Stimulated activated naive CD8-positive, alpha-beta T cell treated with anti-CD3 and anti-CD28 coated beads, Interleukin-15, amount 100 ng/mL, for 72 hours (primary cell): Measurements from ENCODE around the gene CACUL1.
"Not testable (repeated sequence)": the region's sequence is repeated elsewhere in the genome, so short reads cannot be mapped to it uniquely, and the experiment has no call there.

Experiments
- ATAC-seq: fragments of 150-1000 bp; cut with Tn5 transposase; 2 replicates; pipeline ENCODE4 v1.10.0; 2021; ENCODE audit warnings: mild to moderate bottlenecking, moderate library complexity
- DNase-seq, 2 donors: peaks; one replicate each; pipeline ENCODE4 v3.0.0; 2021 to 2022
- H3K27ac Mint-ChIP-seq, 2 donors: one replicate each; pipeline ENCODE4 v1.8.0; 2022; ENCODE audit warnings: mild to moderate bottlenecking in 2 of 2, mixed read lengths in 2 of 2, moderate library complexity in 2 of 2
- H3K27me3 Mint-ChIP-seq: one replicate; pipeline ENCODE4 v1.8.0; 2022; ENCODE audit warnings: mixed read lengths
- H3K4me1 Mint-ChIP-seq: one replicate; pipeline ENCODE4 v1.8.0; 2022; ENCODE audit warnings: mild to moderate bottlenecking, mixed read lengths
- H3K4me3 Mint-ChIP-seq, 2 donors: one replicate each; pipeline ENCODE4 v1.8.0; 2022; ENCODE audit warnings: mild to moderate bottlenecking in 2 of 2, mixed read lengths in 2 of 2, moderate library complexity in 1 of 2
- H3K9me3 Mint-ChIP-seq, 2 donors: one replicate each; pipeline ENCODE4 v1.8.0; 2022; ENCODE audit warnings: mixed read lengths in 2 of 2

Gene CACUL1

GRCh38 chr10:118754556-118755423 is at the start of gene CACUL1:
Gene CACUL1, minus strand, starts transcription at chr10:118754970. Its CDS starts 208 bp downstream, at chr10:118754762.
- no peaks in the 10 kb centered on the region for H3K9me3 Mint-ChIP-seq
- H3K4me3 Mint-ChIP-seq, result peak within 1 kb of the TSS; percentile 93 to 97
- peak within 1 kb of the TSS; percentile 94 to 98 for H3K27ac Mint-ChIP-seq
- DNase-seq (peak; percentile 100), ATAC-seq (peak; percentile 95)
- H3K4me1 Mint-ChIP-seq, result peaks cover 41% of the 10 kb centered on the region
- no peaks in the 10 kb centered on the region for H3K27me3 Mint-ChIP-seq

GRCh38 chr10:118804262-118804773 is 49.5 kb upstream of the CACUL1 start:
- Mint-ChIP-seq H3K9me3 (no peaks in the 10 kb centered on the region), H3K27ac (no peak overlapping the region), H3K4me1 (no peaks in the 10 kb centered on the region), H3K4me3 (no peak overlapping the region), H3K27me3 (peaks cover 15% of the 10 kb centered on the region)
- DNase-seq, result no peak
- no peak for ATAC-seq

- Mint-ChIP-seq H3K27me3 (peaks cover 15% of the 10 kb centered on the region), H3K4me1 (no peaks in the 10 kb centered on the region), H3K4me3 (no peak overlapping the region), H3K9me3 (no peaks in the 10 kb centered on the region), H3K27ac (no peak overlapping the region)
- ATAC-seq, result no peak
- DNase-seq, result no peak
Measured at GRCh38 chr10:118802126-118802793, 47.5 kb upstream of the CACUL1 start.

- peaks cover 0 to 3% of the 10 kb centered on the region in 2 donors for H3K9me3 Mint-ChIP-seq
- ATAC-seq (no peak), DNase-seq (no peak)
- H3K27ac Mint-ChIP-seq, result peak overlapping the region in 1 of 2 donors; percentile 6
- peaks cover 15% of the 10 kb centered on the region for H3K27me3 Mint-ChIP-seq
- no peak overlapping the region for H3K4me3 Mint-ChIP-seq
- no peaks in the 10 kb centered on the region for H3K4me1 Mint-ChIP-seq
Measured at GRCh38 chr10:118800920-118801319, 46.1 kb upstream of the CACUL1 start.

GRCh38 chr10:118799777-118800176 is 45.0 kb upstream of the CACUL1 start:
- no peaks in the 10 kb centered on the region for H3K4me1 Mint-ChIP-seq
- no peak for ATAC-seq
- no peak for DNase-seq
- no peak overlapping the region for H3K27ac Mint-ChIP-seq
- peaks cover 0 to 6% of the 10 kb centered on the region in 2 donors for H3K9me3 Mint-ChIP-seq
- no peak overlapping the region for H3K4me3 Mint-ChIP-seq
- H3K27me3 Mint-ChIP-seq, result peaks cover 15% of the 10 kb centered on the region

GRCh38 chr10:118798231-118798662 is 43.5 kb upstream of the CACUL1 start:
- peaks cover 0 to 6% of the 10 kb centered on the region in 2 donors for H3K9me3 Mint-ChIP-seq
- peaks cover 15% of the 10 kb centered on the region for H3K27me3 Mint-ChIP-seq
- no peaks in the 10 kb centered on the region for H3K4me1 Mint-ChIP-seq
- no peak for DNase-seq
- ATAC-seq, result no peak
- no peak overlapping the region for H3K4me3 Mint-ChIP-seq
- H3K27ac Mint-ChIP-seq, result no peak overlapping the region

- not testable (repeated sequence) for H3K27me3 Mint-ChIP-seq, H3K9me3 Mint-ChIP-seq, H3K27ac Mint-ChIP-seq, H3K4me1 Mint-ChIP-seq, H3K4me3 Mint-ChIP-seq, ATAC-seq, DNase-seq
Measured at GRCh38 chr10:118794971-118795370, 40.2 kb upstream of the CACUL1 start.

- Mint-ChIP-seq H3K4me1 (no peaks in the 10 kb centered on the region), H3K27ac (peak overlapping the region in 1 of 2 donors; percentile 43), H3K27me3 (no peaks in the 10 kb centered on the region), H3K9me3 (peaks cover 0 to 6% of the 10 kb centered on the region in 2 donors), H3K4me3 (no peak overlapping the region)
- ATAC-seq (no peak), DNase-seq (no peak)
Measured at GRCh38 chr10:118793545-118793944, 38.8 kb upstream of the CACUL1 start.

- ATAC-seq (no peak), DNase-seq (no peak)
- Mint-ChIP-seq H3K9me3 (peaks cover 0 to 6% of the 10 kb centered on the region in 2 donors), H3K4me3 (no peak overlapping the region), H3K27ac (no peak overlapping the region), H3K27me3 (no peaks in the 10 kb centered on the region), H3K4me1 (no peaks in the 10 kb centered on the region)
Measured at GRCh38 chr10:118792526-118792925, 37.8 kb upstream of the CACUL1 start.

- DNase-seq (no peak), ATAC-seq (no peak)
- H3K4me3 Mint-ChIP-seq, result no peak overlapping the region
- no peaks in the 10 kb centered on the region for H3K4me1 Mint-ChIP-seq
- peaks cover 10% of the 10 kb centered on the region for H3K27me3 Mint-ChIP-seq
- H3K9me3 Mint-ChIP-seq, result no peaks in the 10 kb centered on the region
- H3K27ac Mint-ChIP-seq, result no peak overlapping the region
Measured at GRCh38 chr10:118790058-118790457, 35.3 kb upstream of the CACUL1 start.

- H3K4me3 Mint-ChIP-seq, result no peak overlapping the region
- no peak for DNase-seq
- H3K9me3 Mint-ChIP-seq, result no peaks in the 10 kb centered on the region
- peaks cover 10% of the 10 kb centered on the region for H3K27me3 Mint-ChIP-seq
- H3K4me1 Mint-ChIP-seq, result peaks cover 6% of the 10 kb centered on the region
- H3K27ac Mint-ChIP-seq, result no peak overlapping the region
- ATAC-seq, result no peak
Measured at GRCh38 chr10:118785551-118785950, 30.8 kb upstream of the CACUL1 start.

- Mint-ChIP-seq H3K9me3 (peaks cover 0 to under 1% of the 10 kb centered on the region in 2 donors), H3K4me1 (peaks cover 6% of the 10 kb centered on the region), H3K27me3 (peaks cover 10% of the 10 kb centered on the region), H3K4me3 (peak overlapping the region; percentile 39 to 66), H3K27ac (peak overlapping the region in 1 of 2 donors; percentile 76)
- no peak for ATAC-seq
- no peak for DNase-seq
Measured at GRCh38 chr10:118783776-118784545, 29.2 kb upstream of the CACUL1 start.

- not testable (repeated sequence) for H3K4me1 Mint-ChIP-seq, H3K27ac Mint-ChIP-seq, ATAC-seq
Measured at GRCh38 chr10:118782916-118783465, 28.2 kb upstream of the CACUL1 start.

GRCh38 chr10:118781541-118781940 is 26.8 kb upstream of the CACUL1 start:
- DNase-seq (no peak), ATAC-seq (no peak)
- H3K27ac Mint-ChIP-seq, result no peak overlapping the region
- peaks cover 6% of the 10 kb centered on the region for H3K4me1 Mint-ChIP-seq
- no peak overlapping the region for H3K4me3 Mint-ChIP-seq
- peaks cover 2% of the 10 kb centered on the region for H3K27me3 Mint-ChIP-seq
- peaks cover 9 to 24% of the 10 kb centered on the region in 2 donors for H3K9me3 Mint-ChIP-seq

More at GRCh38 chr10:118782916-118783465, 28.2 kb upstream of the CACUL1 start:
- not testable (repeated sequence) for H3K4me3 Mint-ChIP-seq, H3K9me3 Mint-ChIP-seq, DNase-seq
- peaks cover 10% of the 10 kb centered on the region for H3K27me3 Mint-ChIP-seq

GRCh38 chr10:118778727-118779126 is 24.0 kb upstream of the CACUL1 start:
- H3K9me3 Mint-ChIP-seq, result peaks cover 9 to 27% of the 10 kb centered on the region in 2 donors
- H3K27ac Mint-ChIP-seq, result peak overlapping the region in 1 of 2 donors; percentile 21
- ATAC-seq (no peak), DNase-seq (no peak)
- H3K4me3 Mint-ChIP-seq, result no peak overlapping the region
- H3K4me1 Mint-ChIP-seq, result peaks cover 2% of the 10 kb centered on the region
- H3K27me3 Mint-ChIP-seq, result no peaks in the 10 kb centered on the region
